DOHH2 (cell line): ENCODE data around the gene GPC1.

ENCODE experiments used
- H3F3A ChIP-seq: fragments of 200-600 bp; sonication (generic), shearing (Covaris generic); 2 replicates; pipeline ENCODE4 v1.6.0; 2016; ENCODE audit warnings: antibody characterized with exemption, mild to moderate bottlenecking; ENCODE audit not compliant: control insufficient read depth, insufficient read depth
- H3K27ac ChIP-seq: fragments of 200-600 bp; sonication (generic); 2 replicates; pipeline ENCODE4 v1.5.1; 2014; ENCODE audit warnings: low read depth, mild to moderate bottlenecking, low read length, moderate library complexity
- H3K27me3 ChIP-seq: fragments of 200-600 bp; sonication (generic); 2 replicates; pipeline ENCODE4 v1.6.1; 2014; ENCODE audit warnings: mild to moderate bottlenecking, low read length, mixed read lengths; ENCODE audit not compliant: control insufficient read depth
- H3K36me3 ChIP-seq: fragments of 200-600 bp; sonication (generic); 2 replicates; pipeline ENCODE4 v1.6.1; 2014; ENCODE audit warnings: mild to moderate bottlenecking, low read length, moderate library complexity, mixed read lengths; ENCODE audit not compliant: control insufficient read depth
- H3K4me1 ChIP-seq: fragments of 200-600 bp; sonication (generic); 2 replicates; pipeline ENCODE4 v1.6.1; 2014; ENCODE audit warnings: mild to moderate bottlenecking, low read length, mixed read lengths; ENCODE audit not compliant: control insufficient read depth
- H3K4me2 ChIP-seq: fragments of 200-600 bp; sonication (generic); 2 replicates; pipeline ENCODE4 v1.6.0; 2014; ENCODE audit warnings: mild to moderate bottlenecking, low read length, moderate library complexity
- H3K4me3 ChIP-seq: fragments of 200-600 bp; sonication (generic); 2 replicates; pipeline ENCODE4 v1.5.1; 2014; ENCODE audit warnings: mild to moderate bottlenecking, low read length, mixed read lengths
- H3K79me2 ChIP-seq: fragments of 200-600 bp; sonication (generic); 2 replicates; pipeline ENCODE4 v1.6.1; 2014; ENCODE audit warnings: mild to moderate bottlenecking, low read length, mixed read lengths; ENCODE audit not compliant: control insufficient read depth
- H3K9me2 ChIP-seq: fragments of 200-600 bp; sonication (generic); replicated peaks from 2 replicates; pipeline ENCODE4 v1.6.1; 2014; ENCODE audit warnings: mild to moderate bottlenecking, low read length, mixed read lengths; ENCODE audit not compliant: control insufficient read depth
- H3K9me3 ChIP-seq: fragments of 200-600 bp; sonication (generic); 2 replicates; pipeline ENCODE4 v1.6.1; 2014; ENCODE audit warnings: antibody characterized with exemption, low read length, mixed read lengths; ENCODE audit not compliant: control insufficient read depth, insufficient read depth
- H4K20me1 ChIP-seq: fragments of 200-600 bp; sonication (generic); 2 replicates; pipeline ENCODE4 v1.6.0; 2014; ENCODE audit warnings: low read depth, mild to moderate bottlenecking, antibody characterized with exemption, low read length, moderate library complexity; ENCODE audit not compliant: control insufficient read depth, insufficient read depth
- CTCF ChIP-seq: fragments of 200-600 bp; sonication (generic); IDR thresholded peaks from one replicate; pipeline ENCODE4 v1.5.1; 2014; ENCODE audit warnings: antibody characterized with exemption, mild to moderate bottlenecking, low read depth, low read length; ENCODE audit not compliant: poor library complexity, severe bottlenecking
- EZH2phosphoT487 ChIP-seq: fragments of 200-600 bp; sonication (generic); IDR thresholded peaks from 2 replicates; pipeline ENCODE4 v1.6.1; 2017; ENCODE audit warnings: borderline replicate concordance, mild to moderate bottlenecking, antibody characterized with exemption, low read length, moderate library complexity, mixed read lengths

The GPC1 gene

GRCh38 chr2:240397542-240397916 lies 37.9 kb upstream of the GPC1 start:
- H4K20me1 ChIP-seq = no peaks in the 10 kb centered on the region
- no peak for TF ChIP-seq EZH2phosphoT487
- no peak for TF ChIP-seq CTCF
- H3K4me1 ChIP-seq = no peaks in the 10 kb centered on the region
- no peaks in the 10 kb centered on the region for H3F3A ChIP-seq
- no peak overlapping the region for H3K4me3 ChIP-seq
- no peak overlapping the region for H3K4me2 ChIP-seq
- H3K27me3 ChIP-seq = no peaks in the 10 kb centered on the region
- no peak overlapping the region for H3K27ac ChIP-seq
- no peaks in the 10 kb centered on the region for H3K36me3 ChIP-seq
- H3K9me2 ChIP-seq = no peaks in the 10 kb centered on the region
- H3K79me2 ChIP-seq = no peaks in the 10 kb centered on the region
- H3K9me3 ChIP-seq = no peaks in the 10 kb centered on the region

- H3K4me3 ChIP-seq = no peak overlapping the region
- H3K27me3 ChIP-seq = no peaks in the 10 kb centered on the region
- H3K9me3 ChIP-seq = no peaks in the 10 kb centered on the region
- H3F3A ChIP-seq = no peaks in the 10 kb centered on the region
- H3K4me2 ChIP-seq = no peak overlapping the region
- H3K36me3 ChIP-seq = no peaks in the 10 kb centered on the region
- no peaks in the 10 kb centered on the region for H4K20me1 ChIP-seq
- TF ChIP-seq CTCF (no peak), EZH2phosphoT487 (no peak)
- H3K9me2 ChIP-seq = no peaks in the 10 kb centered on the region
- no peaks in the 10 kb centered on the region for H3K4me1 ChIP-seq
- H3K79me2 ChIP-seq = no peaks in the 10 kb centered on the region
- H3K27ac ChIP-seq = no peak overlapping the region
Observed at GRCh38 chr2:240397924-240398645, 37.4 kb upstream of the GPC1 start.

GRCh38 chr2:240398661-240399267 lies 36.7 kb upstream of the GPC1 start:
- no peak overlapping the region for H3K4me2 ChIP-seq
- H3F3A ChIP-seq = no peaks in the 10 kb centered on the region
- no peaks in the 10 kb centered on the region for H3K36me3 ChIP-seq
- H4K20me1 ChIP-seq = no peaks in the 10 kb centered on the region
- H3K9me3 ChIP-seq = no peaks in the 10 kb centered on the region
- H3K9me2 ChIP-seq = no peaks in the 10 kb centered on the region
- H3K27ac ChIP-seq = no peak overlapping the region
- no peaks in the 10 kb centered on the region for H3K79me2 ChIP-seq
- no peak overlapping the region for H3K4me3 ChIP-seq
- H3K4me1 ChIP-seq = no peaks in the 10 kb centered on the region
- H3K27me3 ChIP-seq = no peaks in the 10 kb centered on the region
- TF ChIP-seq CTCF (no peak), EZH2phosphoT487 (no peak)
